ENCODE measurements around the gene SAP25.

- TF ChIP-seq, protein P1, sequence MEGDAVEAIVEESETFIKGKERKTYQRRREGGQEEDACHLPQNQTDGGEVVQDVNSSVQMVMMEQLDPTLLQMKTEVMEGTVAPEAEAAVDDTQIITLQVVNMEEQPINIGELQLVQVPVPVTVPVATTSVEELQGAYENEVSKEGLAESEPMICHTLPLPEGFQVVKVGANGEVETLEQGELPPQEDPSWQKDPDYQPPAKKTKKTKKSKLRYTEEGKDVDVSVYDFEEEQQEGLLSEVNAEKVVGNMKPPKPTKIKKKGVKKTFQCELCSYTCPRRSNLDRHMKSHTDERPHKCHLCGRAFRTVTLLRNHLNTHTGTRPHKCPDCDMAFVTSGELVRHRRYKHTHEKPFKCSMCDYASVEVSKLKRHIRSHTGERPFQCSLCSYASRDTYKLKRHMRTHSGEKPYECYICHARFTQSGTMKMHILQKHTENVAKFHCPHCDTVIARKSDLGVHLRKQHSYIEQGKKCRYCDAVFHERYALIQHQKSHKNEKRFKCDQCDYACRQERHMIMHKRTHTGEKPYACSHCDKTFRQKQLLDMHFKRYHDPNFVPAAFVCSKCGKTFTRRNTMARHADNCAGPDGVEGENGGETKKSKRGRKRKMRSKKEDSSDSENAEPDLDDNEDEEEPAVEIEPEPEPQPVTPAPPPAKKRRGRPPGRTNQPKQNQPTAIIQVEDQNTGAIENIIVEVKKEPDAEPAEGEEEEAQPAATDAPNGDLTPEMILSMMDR (IDR thresholded peaks at IDR 0.05) = no peak
- TF ChIP-seq POLR2A (IDR thresholded peaks at IDR 0.05) = no peak
These were observed 9.7 kb upstream of the SAP25 start for GRCh38 chr7:100583132-100584053.
